Measurements from ENCODE around the gene NUDT15.

Gene NUDT15

DNA sequence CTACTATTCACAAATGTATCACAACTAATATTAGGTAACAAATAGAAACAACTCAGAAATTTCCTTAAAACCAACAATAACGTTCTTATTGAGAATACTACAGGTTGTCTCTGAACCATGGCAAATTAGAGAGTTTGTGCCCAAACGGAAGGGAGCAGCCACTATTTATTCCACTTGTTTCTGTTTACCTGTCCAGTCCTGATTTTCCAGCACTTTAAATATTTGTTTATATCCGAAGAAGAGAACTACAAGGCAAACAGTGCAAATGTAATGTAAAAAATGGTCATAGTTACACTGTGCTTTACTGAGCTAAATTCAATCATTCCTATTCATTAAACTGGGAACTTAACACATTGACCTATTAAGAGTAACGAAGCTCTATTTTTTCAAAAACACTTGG is 45.7 kb upstream of the NUDT15 start:
- POLR2A ChIA-PET = no interaction called here
- no peaks in the 10 kb centered on the region for H3K4me1 ChIP-seq (ENCODE audit: control insufficient read depth, insufficient read depth, low read length)
- H3K36me3 ChIP-seq (ENCODE audit: control insufficient read depth in 2 of 2, insufficient read depth in 1 of 2, low read length in 2 of 2) = peaks cover 9 to 39% of the 10 kb centered on the region in 2 experiments
- no peak overlapping the region for H3K27ac ChIP-seq (ENCODE audit: extremely low read depth, low read depth, low read length)
- no peak overlapping the region for H3K4me3 ChIP-seq (ENCODE audit: low read depth, low read length)
- TF ChIP-seq, protein P1, sequence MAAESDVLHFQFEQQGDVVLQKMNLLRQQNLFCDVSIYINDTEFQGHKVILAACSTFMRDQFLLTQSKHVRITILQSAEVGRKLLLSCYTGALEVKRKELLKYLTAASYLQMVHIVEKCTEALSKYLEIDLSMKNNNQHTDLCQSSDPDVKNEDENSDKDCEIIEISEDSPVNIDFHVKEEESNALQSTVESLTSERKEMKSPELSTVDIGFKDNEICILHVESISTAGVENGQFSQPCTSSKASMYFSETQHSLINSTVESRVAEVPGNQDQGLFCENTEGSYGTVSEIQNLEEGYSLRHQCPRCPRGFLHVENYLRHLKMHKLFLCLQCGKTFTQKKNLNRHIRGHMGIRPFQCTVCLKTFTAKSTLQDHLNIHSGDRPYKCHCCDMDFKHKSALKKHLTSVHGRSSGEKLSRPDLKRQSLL (tag by site-specific recombination; IDR thresholded peaks at IDR 0.05) = no peak
- TF ChIP-seq ZNF843 (tag by site-specific recombination; IDR thresholded peaks at IDR 0.05) (no peak), OSR2 (tag by site-specific recombination; IDR thresholded peaks at IDR 0.05) (no peak), MEIS1 (CRISPR knock-in tag; IDR thresholded peaks at IDR 0.05; ENCODE audit: borderline replicate concordance) (no peak), ZNF23 (tag by site-specific recombination; IDR thresholded peaks at IDR 0.05; ENCODE audit: borderline replicate concordance) (no peak), ZNF530 (tag by site-specific recombination; IDR thresholded peaks at IDR 0.05; ENCODE audit: low read depth) (no peak), ZNF140 (tag by site-specific recombination; IDR thresholded peaks at IDR 0.05) (no peak), ZXDB (tag by site-specific recombination; IDR thresholded peaks at IDR 0.05) (no peak)
- TF ChIP-seq, protein P2, sequence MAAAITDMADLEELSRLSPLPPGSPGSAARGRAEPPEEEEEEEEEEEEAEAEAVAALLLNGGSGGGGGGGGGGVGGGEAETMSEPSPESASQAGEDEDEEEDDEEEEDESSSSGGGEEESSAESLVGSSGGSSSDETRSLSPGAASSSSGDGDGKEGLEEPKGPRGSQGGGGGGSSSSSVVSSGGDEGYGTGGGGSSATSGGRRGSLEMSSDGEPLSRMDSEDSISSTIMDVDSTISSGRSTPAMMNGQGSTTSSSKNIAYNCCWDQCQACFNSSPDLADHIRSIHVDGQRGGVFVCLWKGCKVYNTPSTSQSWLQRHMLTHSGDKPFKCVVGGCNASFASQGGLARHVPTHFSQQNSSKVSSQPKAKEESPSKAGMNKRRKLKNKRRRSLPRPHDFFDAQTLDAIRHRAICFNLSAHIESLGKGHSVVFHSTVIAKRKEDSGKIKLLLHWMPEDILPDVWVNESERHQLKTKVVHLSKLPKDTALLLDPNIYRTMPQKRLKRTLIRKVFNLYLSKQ (tag by site-specific recombination; IDR thresholded peaks at IDR 0.05; ENCODE audit: borderline replicate concordance) = no peak
- TF ChIP-seq, protein P3, sequence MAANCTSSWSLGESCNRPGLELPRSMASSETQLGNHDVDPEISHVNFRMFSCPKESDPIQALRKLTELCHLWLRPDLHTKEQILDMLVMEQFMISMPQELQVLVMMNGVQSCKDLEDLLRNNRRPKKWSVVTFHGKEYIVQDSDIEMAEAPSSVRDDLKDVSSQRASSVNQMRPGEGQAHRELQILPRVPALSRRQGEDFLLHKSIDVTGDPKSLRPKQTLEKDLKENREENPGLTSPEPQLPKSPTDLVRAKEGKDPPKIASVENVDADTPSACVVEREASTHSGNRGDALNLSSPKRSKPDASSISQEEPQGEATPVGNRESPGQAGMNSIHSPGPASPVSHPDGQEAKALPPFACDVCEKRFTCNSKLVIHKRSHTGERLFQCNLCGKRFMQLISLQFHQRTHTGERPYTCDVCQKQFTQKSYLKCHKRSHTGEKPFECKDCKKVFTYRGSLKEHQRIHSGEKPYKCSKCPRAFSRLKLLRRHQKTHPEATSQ (tag by site-specific recombination; IDR thresholded peaks at IDR 0.05) = no peak
- CTCF ChIA-PET = interaction anchor here (0.7 kb wide), 1 partner anchor 133 kb away, joined by 6 read pairs; no protein-coding TSS in a partner anchor
- no peaks in the 10 kb centered on the region for H3K9me3 ChIP-seq (ENCODE audit: control insufficient read depth, insufficient read depth, low read depth, low read length)

DNA sequence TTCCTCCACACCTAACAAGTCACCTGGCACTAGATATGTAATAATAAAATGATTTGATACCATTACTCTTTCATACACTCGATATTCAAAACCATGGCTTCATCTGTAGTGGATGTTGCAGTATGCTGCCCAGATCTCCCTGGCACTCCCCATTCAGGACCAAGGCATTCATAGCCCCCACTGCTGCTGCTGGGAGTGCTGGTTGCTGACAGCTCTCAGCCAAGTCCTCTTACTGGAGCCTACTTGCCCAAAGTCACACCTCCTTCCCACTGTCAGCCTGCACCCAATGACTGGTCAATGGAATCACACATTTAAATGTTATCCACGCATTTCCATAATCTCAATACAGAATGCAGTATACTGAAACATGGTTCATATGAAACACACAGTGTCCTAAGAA is 40.1 kb upstream of the NUDT15 start:
- H3K27ac ChIP-seq (ENCODE audit: extremely low read depth, low read depth, low read length) = no peak overlapping the region
- no peak overlapping the region for H3K4me3 ChIP-seq (ENCODE audit: low read depth, low read length)
- ChIA-PET POLR2A (no interaction called here), CTCF (interaction anchor here (1.2 kb wide), 1 partner anchor 40 kb away, joined by 3 read pairs; the partner anchor contains the start of gene NUDT15)
- peaks cover 0 to 30% of the 10 kb centered on the region in 2 experiments; a peak in 2 of 3 replicates for H3K36me3 ChIP-seq (ENCODE audit: control insufficient read depth in 2 of 2, insufficient read depth in 1 of 2, low read length in 2 of 2)
- no peaks in the 10 kb centered on the region for H3K9me3 ChIP-seq (ENCODE audit: control insufficient read depth, insufficient read depth, low read depth, low read length)
- peaks cover 2% of the 10 kb centered on the region; the same call in 1 of the 2 replicates for H3K4me1 ChIP-seq (ENCODE audit: control insufficient read depth, insufficient read depth, low read length)
- TF ChIP-seq, protein P4, sequence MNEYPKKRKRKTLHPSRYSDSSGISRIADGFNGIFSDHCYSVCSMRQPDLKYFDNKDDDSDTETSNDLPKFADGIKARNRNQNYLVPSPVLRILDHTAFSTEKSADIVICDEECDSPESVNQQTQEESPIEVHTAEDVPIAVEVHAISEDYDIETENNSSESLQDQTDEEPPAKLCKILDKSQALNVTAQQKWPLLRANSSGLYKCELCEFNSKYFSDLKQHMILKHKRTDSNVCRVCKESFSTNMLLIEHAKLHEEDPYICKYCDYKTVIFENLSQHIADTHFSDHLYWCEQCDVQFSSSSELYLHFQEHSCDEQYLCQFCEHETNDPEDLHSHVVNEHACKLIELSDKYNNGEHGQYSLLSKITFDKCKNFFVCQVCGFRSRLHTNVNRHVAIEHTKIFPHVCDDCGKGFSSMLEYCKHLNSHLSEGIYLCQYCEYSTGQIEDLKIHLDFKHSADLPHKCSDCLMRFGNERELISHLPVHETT (tag by site-specific recombination; IDR thresholded peaks at IDR 0.05) = no peak
- TF ChIP-seq OVOL3 (tag by site-specific recombination; IDR thresholded peaks at IDR 0.05) = no peak
- TF ChIP-seq, protein P5, sequence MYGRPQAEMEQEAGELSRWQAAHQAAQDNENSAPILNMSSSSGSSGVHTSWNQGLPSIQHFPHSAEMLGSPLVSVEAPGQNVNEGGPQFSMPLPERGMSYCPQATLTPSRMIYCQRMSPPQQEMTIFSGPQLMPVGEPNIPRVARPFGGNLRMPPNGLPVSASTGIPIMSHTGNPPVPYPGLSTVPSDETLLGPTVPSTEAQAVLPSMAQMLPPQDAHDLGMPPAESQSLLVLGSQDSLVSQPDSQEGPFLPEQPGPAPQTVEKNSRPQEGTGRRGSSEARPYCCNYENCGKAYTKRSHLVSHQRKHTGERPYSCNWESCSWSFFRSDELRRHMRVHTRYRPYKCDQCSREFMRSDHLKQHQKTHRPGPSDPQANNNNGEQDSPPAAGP (tag by site-specific recombination; IDR thresholded peaks at IDR 0.05) = no peak
- no peak for TF ChIP-seq ZNF23 (tag by site-specific recombination; IDR thresholded peaks at IDR 0.05; ENCODE audit: borderline replicate concordance)
- TF ChIP-seq KLF7 (tag by site-specific recombination; IDR thresholded peaks at IDR 0.05; ENCODE audit: borderline replicate concordance) = no peak
- TF ChIP-seq ZNF585B (tag by site-specific recombination; IDR thresholded peaks at IDR 0.05) = no peak
- TF ChIP-seq ZNF701 (tag by site-specific recombination; IDR thresholded peaks at IDR 0.05) = no peak
- TF ChIP-seq ZNF623 (tag by site-specific recombination; IDR thresholded peaks at IDR 0.05) = no peak
- no peak for TF ChIP-seq ZNF830 (tag by site-specific recombination; IDR thresholded peaks at IDR 0.05; ENCODE audit: low read depth)
- TF ChIP-seq, protein P6, sequence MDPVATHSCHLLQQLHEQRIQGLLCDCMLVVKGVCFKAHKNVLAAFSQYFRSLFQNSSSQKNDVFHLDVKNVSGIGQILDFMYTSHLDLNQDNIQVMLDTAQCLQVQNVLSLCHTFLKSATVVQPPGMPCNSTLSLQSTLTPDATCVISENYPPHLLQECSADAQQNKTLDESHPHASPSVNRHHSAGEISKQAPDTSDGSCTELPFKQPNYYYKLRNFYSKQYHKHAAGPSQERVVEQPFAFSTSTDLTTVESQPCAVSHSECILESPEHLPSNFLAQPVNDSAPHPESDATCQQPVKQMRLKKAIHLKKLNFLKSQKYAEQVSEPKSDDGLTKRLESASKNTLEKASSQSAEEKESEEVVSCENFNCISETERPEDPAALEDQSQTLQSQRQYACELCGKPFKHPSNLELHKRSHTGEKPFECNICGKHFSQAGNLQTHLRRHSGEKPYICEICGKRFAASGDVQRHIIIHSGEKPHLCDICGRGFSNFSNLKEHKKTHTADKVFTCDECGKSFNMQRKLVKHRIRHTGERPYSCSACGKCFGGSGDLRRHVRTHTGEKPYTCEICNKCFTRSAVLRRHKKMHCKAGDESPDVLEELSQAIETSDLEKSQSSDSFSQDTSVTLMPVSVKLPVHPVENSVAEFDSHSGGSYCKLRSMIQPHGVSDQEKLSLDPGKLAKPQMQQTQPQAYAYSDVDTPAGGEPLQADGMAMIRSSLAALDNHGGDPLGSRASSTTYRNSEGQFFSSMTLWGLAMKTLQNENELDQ (tag by site-specific recombination; IDR thresholded peaks at IDR 0.05; ENCODE audit: low read depth) = no peak
- no peak for TF ChIP-seq ZFP37 (tag by site-specific recombination; IDR thresholded peaks at IDR 0.05)
- no peak for TF ChIP-seq ZXDB (tag by site-specific recombination; IDR thresholded peaks at IDR 0.05)
- TF ChIP-seq, protein P7, sequence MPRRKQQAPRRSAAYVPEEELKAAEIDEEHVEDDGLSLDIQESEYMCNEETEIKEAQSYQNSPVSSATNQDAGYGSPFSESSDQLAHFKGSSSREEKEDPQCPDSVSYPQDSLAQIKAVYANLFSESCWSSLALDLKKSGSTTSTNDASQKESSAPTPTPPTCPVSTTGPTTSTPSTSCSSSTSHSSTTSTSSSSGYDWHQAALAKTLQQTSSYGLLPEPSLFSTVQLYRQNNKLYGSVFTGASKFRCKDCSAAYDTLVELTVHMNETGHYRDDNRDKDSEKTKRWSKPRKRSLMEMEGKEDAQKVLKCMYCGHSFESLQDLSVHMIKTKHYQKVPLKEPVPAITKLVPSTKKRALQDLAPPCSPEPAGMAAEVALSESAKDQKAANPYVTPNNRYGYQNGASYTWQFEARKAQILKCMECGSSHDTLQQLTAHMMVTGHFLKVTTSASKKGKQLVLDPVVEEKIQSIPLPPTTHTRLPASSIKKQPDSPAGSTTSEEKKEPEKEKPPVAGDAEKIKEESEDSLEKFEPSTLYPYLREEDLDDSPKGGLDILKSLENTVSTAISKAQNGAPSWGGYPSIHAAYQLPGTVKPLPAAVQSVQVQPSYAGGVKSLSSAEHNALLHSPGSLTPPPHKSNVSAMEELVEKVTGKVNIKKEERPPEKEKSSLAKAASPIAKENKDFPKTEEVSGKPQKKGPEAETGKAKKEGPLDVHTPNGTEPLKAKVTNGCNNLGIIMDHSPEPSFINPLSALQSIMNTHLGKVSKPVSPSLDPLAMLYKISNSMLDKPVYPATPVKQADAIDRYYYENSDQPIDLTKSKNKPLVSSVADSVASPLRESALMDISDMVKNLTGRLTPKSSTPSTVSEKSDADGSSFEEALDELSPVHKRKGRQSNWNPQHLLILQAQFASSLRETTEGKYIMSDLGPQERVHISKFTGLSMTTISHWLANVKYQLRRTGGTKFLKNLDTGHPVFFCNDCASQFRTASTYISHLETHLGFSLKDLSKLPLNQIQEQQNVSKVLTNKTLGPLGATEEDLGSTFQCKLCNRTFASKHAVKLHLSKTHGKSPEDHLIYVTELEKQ (tag by site-specific recombination; IDR thresholded peaks at IDR 0.05; ENCODE audit: borderline replicate concordance) = no peak
- no peak for TF ChIP-seq ZNF629 (tag by site-specific recombination; IDR thresholded peaks at IDR 0.05)
